HEK293 (cell line): ENCODE measurements around the gene EPPIN.
A peak's percentile ranks its signal among the peaks of the same experiment; 100 is the strongest.

Experiments used
- CTCF ChIA-PET: fragments of 350-600 bp; formaldehyde crosslinking; extraction: SDS; loops from one replicate; lab custom pipeline; 2021; ENCODE audit warnings: antibody characterized with exemption; lab: Yijun Ruan, JAX
- POLR2A ChIA-PET: fragments of 300-600 bp; formaldehyde crosslinking; extraction: SDS; loops from one replicate; lab custom pipeline; 2020; ENCODE audit warnings: antibody characterized with exemption, inconsistent platforms; lab: Yijun Ruan, JAX
- H3K27ac ChIP-seq: fragments of 200-500 bp; sonication (Bioruptor generic); 2 replicates; pipeline ENCODE4 v1.5.1; 2014; ENCODE audit warnings: low read depth, low read length, control low read depth, inconsistent platforms; ENCODE audit errors: extremely low read depth
- H3K36me3 ChIP-seq, 2 experiments: fragments of 200-500 bp in 1 of 2; sonication (Bioruptor generic) in 1 of 2; 1 replicate in 1 of 2; 2 replicates in 1 of 2; pipeline ENCODE4 v1.5.1; 2014 to 2017; ENCODE audit warnings: inconsistent platforms in 2 of 2, low read length in 2 of 2; ENCODE audit not compliant: control insufficient read depth in 2 of 2, insufficient read depth in 1 of 2
- H3K4me1 ChIP-seq: fragments of 200-500 bp; sonication (Bioruptor generic); 2 replicates; pipeline ENCODE4 v1.5.1; 2014; ENCODE audit warnings: mild to moderate bottlenecking, low read length, inconsistent platforms; ENCODE audit not compliant: control insufficient read depth, insufficient read depth
- H3K4me3 ChIP-seq: 2 replicates; pipeline ENCODE4 v1.5.1; 2011; ENCODE audit warnings: low read depth, mild to moderate bottlenecking, control low read depth, low read length, moderate library complexity
- H3K9me3 ChIP-seq: fragments of 200-500 bp; sonication (Bioruptor generic); 2 replicates; pipeline ENCODE4 v1.5.1; 2014; ENCODE audit warnings: low read depth, low read length, inconsistent platforms; ENCODE audit not compliant: control insufficient read depth, insufficient read depth
- BCL11A ChIP-seq: fragments of 450-650 bp; formaldehyde crosslinking; IDR thresholded peaks from 2 replicates; pipeline ENCODE4 v1.5.1; 2016; ENCODE audit warnings: low read depth, missing biosample characterization, missing genetic modification characterization
- BCL11B ChIP-seq: fragments of 450-650 bp; formaldehyde crosslinking; IDR thresholded peaks from 2 replicates; pipeline ENCODE4 v1.5.1; 2016; ENCODE audit warnings: low read depth, missing biosample characterization, missing genetic modification characterization
- EGR2 ChIP-seq: fragments of 450-650 bp; formaldehyde crosslinking; IDR thresholded peaks from 2 replicates; pipeline ENCODE4 v1.5.1; 2016; ENCODE audit warnings: low read depth, missing biosample characterization, missing genetic modification characterization
- FEZF1 ChIP-seq: fragments of 450-650 bp; formaldehyde crosslinking; IDR thresholded peaks from 2 replicates; pipeline ENCODE4 v1.5.1; 2016; ENCODE audit warnings: missing biosample characterization, missing genetic modification characterization
- SP2 ChIP-seq: fragments of 450-650 bp; formaldehyde crosslinking; IDR thresholded peaks from 2 replicates; pipeline ENCODE4 v1.5.1; 2016; ENCODE audit warnings: missing biosample characterization, missing genetic modification characterization
- SP3 ChIP-seq: fragments of 450-650 bp; formaldehyde crosslinking; IDR thresholded peaks from 2 replicates; pipeline ENCODE4 v1.5.1; 2016; ENCODE audit warnings: missing biosample characterization, missing genetic modification characterization
- TCF7L2 ChIP-seq: IDR thresholded peaks from 2 replicates; pipeline ENCODE4 v1.6.1; 2011; ENCODE audit warnings: low read depth, mild to moderate bottlenecking, inconsistent platforms, low read length, moderate library complexity, borderline replicate concordance
- YY1 ChIP-seq: fragments of 450-650 bp; formaldehyde crosslinking; IDR thresholded peaks from 2 replicates; pipeline ENCODE4 v1.5.1; 2018; ENCODE audit warnings: missing biosample characterization, missing genetic modification characterization
- YY2 ChIP-seq: fragments of 450-650 bp; formaldehyde crosslinking; IDR thresholded peaks from 2 replicates; pipeline ENCODE4 v1.5.1; 2016; ENCODE audit warnings: missing biosample characterization, missing genetic modification characterization
- ZFHX2 ChIP-seq: fragments of 450-650 bp; formaldehyde crosslinking; conservative IDR thresholded peaks from 2 replicates; pipeline ENCODE4 v1.5.1; 2016; ENCODE audit warnings: missing biosample characterization, missing genetic modification characterization
- ZIC2 ChIP-seq: fragments of 450-650 bp; formaldehyde crosslinking; IDR thresholded peaks from 2 replicates; pipeline ENCODE4 v1.5.1; 2016; ENCODE audit warnings: missing biosample characterization, missing genetic modification characterization
- ZNF112 ChIP-seq: fragments of 450-650 bp; formaldehyde crosslinking; IDR thresholded peaks from 2 replicates; pipeline ENCODE4 v1.5.0; 2017; ENCODE audit warnings: missing biosample characterization, missing genetic modification characterization
- ZNF133 ChIP-seq: fragments of 450-650 bp; formaldehyde crosslinking; IDR thresholded peaks from 2 replicates; pipeline ENCODE4 v1.5.1; 2016; ENCODE audit warnings: missing biosample characterization, missing genetic modification characterization
- ZNF501 ChIP-seq: fragments of 450-650 bp; formaldehyde crosslinking; IDR thresholded peaks from 2 replicates; pipeline ENCODE4 v1.5.1; 2016; ENCODE audit warnings: missing biosample characterization, missing genetic modification characterization
- ZNF530 ChIP-seq: fragments of 450-650 bp; formaldehyde crosslinking; IDR thresholded peaks from 2 replicates; pipeline ENCODE4 v1.5.1; 2016; ENCODE audit warnings: low read depth, missing biosample characterization, missing genetic modification characterization
- ZNF548 ChIP-seq: fragments of 450-650 bp; formaldehyde crosslinking; IDR thresholded peaks from 2 replicates; pipeline ENCODE4 v1.5.1; 2016; ENCODE audit warnings: missing biosample characterization, missing genetic modification characterization
- TF ChIP-seq, protein P1 (sequence below): fragments of 450-650 bp; formaldehyde crosslinking; IDR thresholded peaks from 2 replicates; pipeline ENCODE4 v1.5.1; 2016; ENCODE audit warnings: missing biosample characterization, missing genetic modification characterization
- TF ChIP-seq, protein P2 (sequence below): fragments of 450-650 bp; formaldehyde crosslinking; IDR thresholded peaks from 2 replicates; pipeline ENCODE4 v1.5.1; 2016; ENCODE audit warnings: missing biosample characterization, missing genetic modification characterization
- TF ChIP-seq, protein P3 (sequence below): fragments of 450-650 bp; formaldehyde crosslinking; IDR thresholded peaks from 2 replicates; pipeline ENCODE4 v1.5.1; 2016; ENCODE audit warnings: missing biosample characterization, missing genetic modification characterization, low read depth

Gene EPPIN

DNA sequence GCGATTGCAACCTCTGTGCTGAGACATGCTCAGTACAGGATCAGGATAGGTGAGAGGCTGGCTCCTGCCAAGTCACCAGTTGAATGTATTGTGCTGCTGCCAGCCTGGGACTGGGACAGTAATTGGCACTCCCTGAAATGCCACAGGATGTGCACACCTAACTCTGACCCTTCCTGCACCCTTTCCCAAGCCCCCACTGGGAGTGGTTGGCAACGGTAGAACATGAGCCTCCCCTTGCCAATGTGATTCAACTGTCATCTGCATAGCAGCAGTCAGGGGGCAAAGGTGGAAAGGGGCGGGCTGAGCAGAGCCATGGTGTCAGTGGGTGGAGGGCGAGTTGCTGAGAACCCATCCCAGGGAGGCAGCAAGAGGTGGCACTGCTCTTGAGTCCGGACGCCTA lies 47.2 kb downstream of the EPPIN start:
- H3K9me3 ChIP-seq, result no peaks in the 10 kb centered on the region
- TF ChIP-seq YY2 (tag by site-specific recombination) (no peak), ZNF112 (tag by site-specific recombination) (no peak), TCF7L2 (no peak)
- no peaks in the 10 kb centered on the region for H3K36me3 ChIP-seq
- ChIA-PET POLR2A (no interaction called here), CTCF (interaction anchor here (0.6 kb wide), 1 partner anchor 336 kb away, joined by 4 read pairs; no protein-coding TSS in a partner anchor)
- no peak overlapping the region for H3K27ac ChIP-seq
- no peak overlapping the region for H3K4me3 ChIP-seq
- H3K4me1 ChIP-seq, result no peaks in the 10 kb centered on the region

DNA sequence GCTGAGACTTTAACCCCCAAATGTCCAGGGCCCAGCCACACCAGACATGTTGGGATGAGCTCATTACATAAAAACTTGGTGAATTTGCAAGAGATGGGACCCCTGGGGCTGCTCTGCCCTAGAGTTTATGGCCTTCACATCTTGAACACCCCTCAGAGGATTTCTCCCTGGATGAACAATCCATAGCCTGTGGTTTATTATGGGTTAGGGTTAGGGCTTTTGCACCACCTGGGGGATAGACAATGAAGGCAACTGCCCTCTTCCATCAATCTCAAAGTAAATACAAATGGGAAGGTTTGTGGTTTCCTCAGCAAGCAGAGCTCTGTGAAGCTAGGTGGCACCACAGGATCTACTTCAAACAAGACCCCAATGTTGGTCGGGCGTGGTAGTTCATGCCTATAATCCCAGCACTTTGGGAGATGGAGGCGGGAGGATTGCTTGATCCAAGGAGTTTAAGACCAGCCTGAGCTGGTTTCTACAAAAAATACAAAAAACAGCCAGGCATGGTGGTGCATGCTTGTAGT lies 49.2 kb downstream of the EPPIN start:
- no peak overlapping the region for H3K4me3 ChIP-seq
- H3K27ac ChIP-seq, result no peak overlapping the region
- no peaks in the 10 kb centered on the region for H3K36me3 ChIP-seq
- TF ChIP-seq SP2 (tag by site-specific recombination), result no peak
- TF ChIP-seq ZIC2 (tag by site-specific recombination), result 0 out of 2 replicates have a peak, but pooled peaks have one; percentile 30
- TF ChIP-seq BCL11B (tag by site-specific recombination), result no peak
- TF ChIP-seq, all 188 proteins: peak for 1
- Histone ChIP-seq H3K4me1 (no peaks in the 10 kb centered on the region), H3K9me3 (no peaks in the 10 kb centered on the region)
- ChIA-PET POLR2A (no interaction called here), CTCF (interaction anchor here (1.1 kb wide), 1 partner anchor 12 kb away, joined by 5 read pairs; no protein-coding TSS in a partner anchor)

DNA sequence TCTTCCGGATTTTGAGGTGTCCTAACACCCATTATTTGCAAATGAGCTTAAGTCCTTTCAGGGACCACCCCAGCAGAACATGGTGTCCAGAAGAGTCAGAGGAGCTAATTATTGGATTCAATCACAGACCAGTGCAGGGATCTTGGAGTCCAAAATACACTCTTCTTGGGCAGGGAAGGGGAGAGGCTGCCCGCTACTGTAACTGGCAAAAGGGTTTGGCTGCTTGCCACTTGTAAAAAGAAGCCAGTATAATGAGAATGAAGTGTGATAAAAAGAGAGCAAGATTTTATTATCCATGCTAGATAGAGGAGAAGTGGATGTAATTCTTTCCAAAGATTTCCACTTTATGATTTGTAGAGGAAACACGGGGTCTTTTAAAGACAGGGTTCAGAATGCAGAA lies 51.0 kb downstream of the EPPIN start:
- ChIA-PET POLR2A (no interaction called here), CTCF (interaction anchor here (0.5 to 0.7 kb wide), 3 partner anchors 30 to 266 kb away, joined by 3 read pairs; no protein-coding TSS in a partner anchor)
- no peaks in the 10 kb centered on the region for H3K36me3 ChIP-seq

More for the DNA sequence above, 51.0 kb downstream of the EPPIN start:
- TF ChIP-seq EGR2, result no peak
- TF ChIP-seq ZFHX2, result no peak
- TF ChIP-seq SP3 (tag by site-specific recombination), result no peak
- TF ChIP-seq BCL11A (tag by site-specific recombination), result no peak
- no peak for TF ChIP-seq ZNF530 (tag by site-specific recombination)
- no peak for TF ChIP-seq YY1 (tag by site-specific recombination)
- no peak for TF ChIP-seq ZNF501 (tag by site-specific recombination)
- no peak for TF ChIP-seq FEZF1
- TF ChIP-seq, protein P1, sequence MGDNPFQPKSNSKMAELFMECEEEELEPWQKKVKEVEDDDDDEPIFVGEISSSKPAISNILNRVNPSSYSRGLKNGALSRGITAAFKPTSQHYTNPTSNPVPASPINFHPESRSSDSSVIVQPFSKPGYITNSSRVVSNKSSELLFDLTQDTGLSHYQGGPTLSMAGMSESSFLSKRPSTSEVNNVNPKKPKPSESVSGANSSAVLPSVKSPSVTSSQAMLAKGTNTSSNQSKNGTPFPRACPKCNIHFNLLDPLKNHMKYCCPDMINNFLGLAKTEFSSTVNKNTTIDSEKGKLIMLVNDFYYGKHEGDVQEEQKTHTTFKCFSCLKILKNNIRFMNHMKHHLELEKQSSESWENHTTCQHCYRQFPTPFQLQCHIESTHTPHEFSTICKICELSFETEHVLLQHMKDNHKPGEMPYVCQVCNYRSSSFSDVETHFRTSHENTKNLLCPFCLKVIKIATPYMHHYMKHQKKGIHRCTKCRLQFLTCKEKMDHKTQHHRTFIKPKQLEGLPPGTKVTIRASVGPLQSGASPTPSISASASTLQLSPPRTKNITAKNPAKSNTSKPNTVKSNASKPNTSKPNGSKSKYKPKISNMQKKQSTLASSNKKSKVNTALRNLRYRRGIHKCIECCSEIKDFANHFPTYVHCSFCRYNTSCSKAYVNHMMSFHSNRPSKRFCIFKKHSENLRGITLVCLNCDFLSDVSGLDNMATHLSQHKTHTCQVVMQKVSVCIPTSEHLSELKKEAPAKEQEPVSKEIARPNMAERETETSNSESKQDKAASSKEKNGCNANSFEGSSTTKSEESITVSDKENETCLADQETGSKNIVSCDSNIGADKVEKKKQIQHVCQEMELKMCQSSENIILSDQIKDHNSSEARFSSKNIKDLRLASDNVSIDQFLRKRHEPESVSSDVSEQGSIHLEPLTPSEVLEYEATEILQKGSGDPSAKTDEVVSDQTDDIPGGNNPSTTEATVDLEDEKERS (tag by site-specific recombination), result no peak
- no peak for TF ChIP-seq ZNF133 (tag by site-specific recombination)
- TF ChIP-seq, protein P2, sequence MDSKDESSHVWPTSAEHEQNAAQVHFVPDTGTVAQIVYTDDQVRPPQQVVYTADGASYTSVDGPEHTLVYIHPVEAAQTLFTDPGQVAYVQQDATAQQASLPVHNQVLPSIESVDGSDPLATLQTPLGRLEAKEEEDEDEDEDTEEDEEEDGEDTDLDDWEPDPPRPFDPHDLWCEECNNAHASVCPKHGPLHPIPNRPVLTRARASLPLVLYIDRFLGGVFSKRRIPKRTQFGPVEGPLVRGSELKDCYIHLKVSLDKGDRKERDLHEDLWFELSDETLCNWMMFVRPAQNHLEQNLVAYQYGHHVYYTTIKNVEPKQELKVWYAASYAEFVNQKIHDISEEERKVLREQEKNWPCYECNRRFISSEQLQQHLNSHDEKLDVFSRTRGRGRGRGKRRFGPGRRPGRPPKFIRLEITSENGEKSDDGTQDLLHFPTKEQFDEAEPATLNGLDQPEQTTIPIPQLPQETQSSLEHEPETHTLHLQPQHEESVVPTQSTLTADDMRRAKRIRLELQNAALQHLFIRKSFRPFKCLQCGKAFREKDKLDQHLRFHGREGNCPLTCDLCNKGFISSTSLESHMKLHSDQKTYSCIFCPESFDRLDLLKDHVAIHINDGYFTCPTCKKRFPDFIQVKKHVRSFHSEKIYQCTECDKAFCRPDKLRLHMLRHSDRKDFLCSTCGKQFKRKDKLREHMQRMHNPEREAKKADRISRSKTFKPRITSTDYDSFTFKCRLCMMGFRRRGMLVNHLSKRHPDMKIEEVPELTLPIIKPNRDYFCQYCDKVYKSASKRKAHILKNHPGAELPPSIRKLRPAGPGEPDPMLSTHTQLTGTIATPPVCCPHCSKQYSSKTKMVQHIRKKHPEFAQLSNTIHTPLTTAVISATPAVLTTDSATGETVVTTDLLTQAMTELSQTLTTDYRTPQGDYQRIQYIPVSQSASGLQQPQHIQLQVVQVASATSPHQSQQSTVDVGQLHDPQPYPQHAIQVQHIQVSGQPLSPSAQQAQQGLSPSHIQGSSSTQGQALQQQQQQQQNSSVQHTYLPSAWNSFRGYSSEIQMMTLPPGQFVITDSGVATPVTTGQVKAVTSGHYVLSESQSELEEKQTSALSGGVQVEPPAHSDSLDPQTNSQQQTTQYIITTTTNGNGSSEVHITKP (tag by site-specific recombination), result no peak
- TF ChIP-seq ZNF548 (tag by site-specific recombination), result no peak
- TF ChIP-seq, protein P3, sequence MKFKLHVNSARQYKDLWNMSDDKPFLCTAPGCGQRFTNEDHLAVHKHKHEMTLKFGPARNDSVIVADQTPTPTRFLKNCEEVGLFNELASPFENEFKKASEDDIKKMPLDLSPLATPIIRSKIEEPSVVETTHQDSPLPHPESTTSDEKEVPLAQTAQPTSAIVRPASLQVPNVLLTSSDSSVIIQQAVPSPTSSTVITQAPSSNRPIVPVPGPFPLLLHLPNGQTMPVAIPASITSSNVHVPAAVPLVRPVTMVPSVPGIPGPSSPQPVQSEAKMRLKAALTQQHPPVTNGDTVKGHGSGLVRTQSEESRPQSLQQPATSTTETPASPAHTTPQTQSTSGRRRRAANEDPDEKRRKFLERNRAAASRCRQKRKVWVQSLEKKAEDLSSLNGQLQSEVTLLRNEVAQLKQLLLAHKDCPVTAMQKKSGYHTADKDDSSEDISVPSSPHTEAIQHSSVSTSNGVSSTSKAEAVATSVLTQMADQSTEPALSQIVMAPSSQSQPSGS (tag by site-specific recombination), result no peak
- H3K4me1 ChIP-seq, result no peaks in the 10 kb centered on the region
- H3K9me3 ChIP-seq, result no peaks in the 10 kb centered on the region
- H3K4me3 ChIP-seq, result no peak overlapping the region
- H3K27ac ChIP-seq, result no peak overlapping the region
